ENCODE measurements around the gene FBXL4.

GRCh38 chr6:98973571-98973970 is 25.8 kb upstream of the FBXL4 start:
- TF ChIP-seq EP300 (IDR thresholded peaks at IDR 0.05; ENCODE audit: borderline replicate concordance in 1 of 2, low read depth in 1 of 2, low read length in 1 of 2) (no peak), CTCF (IDR thresholded peaks at IDR 0.05) (no peak), EZH2phosphoT487 (IDR thresholded peaks at IDR 0.05; ENCODE audit: borderline replicate concordance, low read depth) (no peak), POLR2AphosphoS5 (IDR thresholded peaks at IDR 0.05; ENCODE audit: low read depth, low read length) (no peak), CHD2 (IDR thresholded peaks at IDR 0.05; ENCODE audit: low read length, partially characterized antibody) (no peak), GABPA (IDR thresholded peaks at IDR 0.05; ENCODE audit: low read depth) (no peak), RCOR1 (IDR thresholded peaks at IDR 0.05; ENCODE audit: low read length) (no peak), TEAD4 (IDR thresholded peaks at IDR 0.05; ENCODE audit: borderline replicate concordance, insufficient read depth) (no peak), REST (IDR thresholded peaks at IDR 0.05; ENCODE audit: low read depth, low read length) (no peak), JUND (IDR thresholded peaks at IDR 0.05) (no peak), TCF12 (IDR thresholded peaks at IDR 0.05) (no peak), TAF1 (IDR thresholded peaks at IDR 0.05; ENCODE audit: borderline replicate concordance, low read depth, low read length) (no peak), YY1 (IDR thresholded peaks at IDR 0.05; ENCODE audit: low read depth) (no peak)
- TF ChIP-seq, protein P1, sequence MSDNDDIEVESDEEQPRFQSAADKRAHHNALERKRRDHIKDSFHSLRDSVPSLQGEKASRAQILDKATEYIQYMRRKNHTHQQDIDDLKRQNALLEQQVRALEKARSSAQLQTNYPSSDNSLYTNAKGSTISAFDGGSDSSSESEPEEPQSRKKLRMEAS (IDR thresholded peaks at IDR 0.05; ENCODE audit: low read depth): no peak
